HCT116 (cell line): ENCODE results near the gene NT5C1A. TPM values are rescaled to one million over a fixed set of nuclear protein-coding genes. Genes with fewer than 3 reads are reported as not detected.

Source experiments
- ATAC-seq: fragments of 200-7000 bp; cut with Tn5 transposase; 2 replicates; pipeline ENCODE4 v1.9.1; 2020; ENCODE audit warnings: mild to moderate bottlenecking, moderate library complexity
- BruUV-seq: library from RNA; stranded (reverse); fragments of 400-500 nt; replicated peaks from 2 replicates; lab custom pipeline; 2021; lab: Mats Ljungman, UMichigan
- CTCF ChIA-PET: fragments of 300-600 bp; sonication (Branson Sonifier 250); formaldehyde crosslinking; loops from one replicate; lab custom pipeline; 2021; ENCODE audit warnings: antibody characterized with exemption; lab: Charles Lee
- POLR2A ChIA-PET: fragments of 300-600, 350-600 bp; sonication (Branson Sonifier 250); formaldehyde crosslinking; loops from one replicate; lab custom pipeline; 2021; ENCODE audit warnings: antibody characterized with exemption; lab: Charles Lee
- RAD21 ChIA-PET, 2 experiments: fragments of 300-600 bp; sonication (Branson Sonifier 250); formaldehyde crosslinking; loops; one replicate each; lab custom pipeline; 2023; ENCODE audit warnings: low total read pairs in 2 of 2; ENCODE audit not compliant: uncharacterized antibody in 2 of 2, unreplicated experiment in 2 of 2, low non-redundant PET in 1 of 2; lab: Charles Lee
- DNase-seq: peaks from one replicate; pipeline ENCODE4 v3.0.0-alpha.2; 2010; ENCODE audit warnings: low read depth, low spot score
- H2AFZ ChIP-seq: fragments of 200-600 bp; shearing (Covaris generic), sonication (generic); 2 replicates; pipeline ENCODE4 v1.6.1; 2017; ENCODE audit warnings: low read depth, mixed run types, mixed read lengths, antibody characterized with exemption, low read length; ENCODE audit not compliant: poor library complexity, severe bottlenecking
- H3K27ac ChIP-seq: 2 replicates; pipeline ENCODE4 v1.5.1; 2012; ENCODE audit warnings: low read depth, low read length
- H3K27me3 ChIP-seq: fragments of 200-600 bp; sonication (generic); 2 replicates; pipeline ENCODE4 v1.6.1; 2016; ENCODE audit warnings: mixed run types, low read length, mixed read lengths; ENCODE audit not compliant: insufficient read depth
- H3K36me3 ChIP-seq, 2 experiments: fragments of 200-500 bp in 1 of 2; fragments of 200-600 bp in 1 of 2; sonication (Bioruptor generic) in 1 of 2; sonication (generic) in 1 of 2; 2 replicates each; pipeline versions ENCODE4 v1.5.1 to v1.6.1; 2014 to 2016; ENCODE audit warnings: low read length in 2 of 2, inconsistent platforms in 1 of 2, mixed read lengths in 1 of 2, mixed run types in 1 of 2; ENCODE audit not compliant: insufficient read depth in 2 of 2, control insufficient read depth in 1 of 2
- H3K4me1 ChIP-seq, 2 experiments: fragments of 200-600 bp in 1 of 2; sonication (generic) in 1 of 2; 2 replicates each; pipeline versions ENCODE4 v1.5.1 to v1.6.1; 2012 to 2017; ENCODE audit warnings: low read length in 2 of 2, inconsistent platforms in 1 of 2, mild to moderate bottlenecking in 1 of 2, mixed read lengths in 1 of 2, mixed run types in 1 of 2, moderate library complexity in 1 of 2; ENCODE audit not compliant: insufficient read depth in 2 of 2, control insufficient read depth in 1 of 2
- H3K4me2 ChIP-seq: fragments of 200-600 bp; sonication (generic); 2 replicates; pipeline ENCODE4 v1.6.1; 2017; ENCODE audit warnings: mixed run types, low read length, mixed read lengths
- H3K4me3 ChIP-seq, 2 experiments: fragments of 200-600 bp in 1 of 2; sonication (generic) in 1 of 2; replicated peaks in 1 of 2; 2 replicates each; pipeline ENCODE4 v1.5.1; 2011 to 2016; ENCODE audit warnings: low read length in 2 of 2, control low read depth in 1 of 2, low read depth in 1 of 2, mild to moderate bottlenecking in 1 of 2, mixed read lengths in 1 of 2, mixed run types in 1 of 2
- H3K79me2 ChIP-seq: fragments of 200-600 bp; sonication (generic); 2 replicates; pipeline ENCODE4 v1.6.1; 2017; ENCODE audit warnings: mild to moderate bottlenecking, mixed run types, low read length, moderate library complexity, mixed read lengths; ENCODE audit not compliant: insufficient read depth
- H3K9ac ChIP-seq: fragments of 200-600 bp; sonication (generic); 2 replicates; pipeline ENCODE4 v1.6.1; 2016; ENCODE audit warnings: low read length, mixed read lengths
- H3K9me2 ChIP-seq: fragments of 200-600 bp; sonication (generic), shearing (Covaris generic); 2 replicates; pipeline ENCODE4 v1.6.1; 2017; ENCODE audit warnings: mixed run types, mild to moderate bottlenecking, moderate library complexity; ENCODE audit not compliant: insufficient read depth
- H3K9me3 ChIP-seq, 2 experiments: fragments of 200-500 bp in 1 of 2; fragments of 200-600 bp in 1 of 2; sonication (Bioruptor generic) in 1 of 2; sonication (generic) in 1 of 2; 2 replicates each; pipeline ENCODE4 v1.6.1; 2014 to 2017; ENCODE audit warnings: low read length in 2 of 2, mixed read lengths in 2 of 2, inconsistent platforms in 1 of 2, low read depth in 1 of 2, mild to moderate bottlenecking in 1 of 2, mixed run types in 1 of 2, moderate library complexity in 1 of 2; ENCODE audit not compliant: control insufficient read depth in 1 of 2, insufficient read depth in 1 of 2
- H4K20me1 ChIP-seq: fragments of 200-600 bp; sonication (generic), shearing (Covaris generic); 2 replicates; pipeline ENCODE4 v1.6.1; 2017; ENCODE audit warnings: mixed run types, mild to moderate bottlenecking, moderate library complexity; ENCODE audit not compliant: insufficient read depth
- ELF1 ChIP-seq: IDR thresholded peaks from 2 replicates; pipeline ENCODE4 v1.6.1; 2012; ENCODE audit warnings: low read depth, borderline replicate concordance
- JUND ChIP-seq: IDR thresholded peaks from 2 replicates; pipeline ENCODE4 v1.6.1; 2012
- POLR2AphosphoS5 ChIP-seq: IDR thresholded peaks from 2 replicates; pipeline ENCODE4 v1.6.1; 2011; ENCODE audit warnings: mild to moderate bottlenecking, low read depth, low read length, moderate library complexity
- SP1 ChIP-seq: IDR thresholded peaks from 2 replicates; pipeline ENCODE4 v1.6.1; 2012; ENCODE audit warnings: low read depth
- ZFX ChIP-seq: fragments of 450-650 bp; IDR thresholded peaks from 2 replicates; pipeline ENCODE4 v1.6.1; 2017
- intact Hi-C: fragments of 100-400 bp; cut with micrococcal nuclease; formaldehyde crosslinking; loops from 2 replicates; pipeline ENCODE4 v1.10.0; 2022
- total RNA-seq: library from RNA; stranded (reverse); gene quantifications from one replicate; pipeline ENCODE4 v1.2.1, GENCODE V29; 2021; ENCODE audit not compliant: unreplicated experiment
- TF ChIP-seq, protein P1 (sequence below): IDR thresholded peaks from 2 replicates; pipeline ENCODE4 v1.6.1; 2011; ENCODE audit warnings: mild to moderate bottlenecking, low read length, moderate library complexity; ENCODE audit not compliant: insufficient replicate concordance; ENCODE audit errors: extremely low read depth
- TF ChIP-seq, protein P2 (sequence below): IDR thresholded peaks from 2 replicates; pipeline ENCODE4 v1.6.1; 2012

Gene NT5C1A
- total RNA-seq, 1 experiment from 2014 or later = not detected

DNA sequence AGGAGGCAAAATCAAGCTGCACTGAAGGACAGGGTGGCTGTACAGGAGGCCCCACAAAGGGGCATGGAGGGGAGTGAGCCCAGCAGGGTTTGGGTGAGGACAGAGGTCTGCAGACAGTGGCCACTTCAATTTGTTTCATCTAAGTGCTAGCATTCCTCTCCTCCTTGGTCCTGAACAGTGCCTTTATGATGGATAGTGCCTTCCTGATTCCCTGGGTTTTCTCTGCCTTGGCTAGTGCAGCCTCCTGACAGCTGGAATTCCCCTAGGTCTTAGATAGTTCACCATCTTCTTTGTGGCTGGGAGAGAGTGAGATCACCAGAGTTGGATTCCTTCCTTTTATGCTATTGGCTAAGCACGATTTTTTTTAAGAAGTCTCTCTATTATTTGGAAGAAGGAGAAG is 23.1 kb upstream of the NT5C1A start:
- Histone ChIP-seq H3K79me2 (no peaks in the 10 kb centered on the region), H3K27me3 (peaks cover 16% of the 10 kb centered on the region; the same call in 1 of the 2 replicates), H2AFZ (no peak overlapping the region), H3K9me2 (no peaks in the 10 kb centered on the region), H3K36me3 (no peaks in the 10 kb centered on the region), H3K4me2 (no peak overlapping the region), H3K27ac (no peak overlapping the region), H4K20me1 (no peaks in the 10 kb centered on the region), H3K4me1 (peaks cover 3 to 12% of the 10 kb centered on the region in 2 experiments; a peak in 2 of 4 replicates), H3K4me3 (no peak overlapping the region), H3K9ac (no peak overlapping the region), H3K9me3 (no peaks in the 10 kb centered on the region)
- ChIA-PET CTCF (interaction anchor here (0.6 kb wide), 1 partner anchor 37 kb away, joined by 3 read pairs; no protein-coding TSS in a partner anchor), POLR2A (no interaction called here), RAD21 (interaction anchor here in 1 of 2 experiments (0.6 kb wide), 1 partner anchor 46 kb away, joined by 3 read pairs; no protein-coding TSS in a partner anchor)
- ATAC-seq (no peak), DNase-seq (no peak)
- TF ChIP-seq ZFX (no peak), JUND (no peak)
- no TSS peak for BruUV-seq
- intact Hi-C loops = no loop called here

DNA sequence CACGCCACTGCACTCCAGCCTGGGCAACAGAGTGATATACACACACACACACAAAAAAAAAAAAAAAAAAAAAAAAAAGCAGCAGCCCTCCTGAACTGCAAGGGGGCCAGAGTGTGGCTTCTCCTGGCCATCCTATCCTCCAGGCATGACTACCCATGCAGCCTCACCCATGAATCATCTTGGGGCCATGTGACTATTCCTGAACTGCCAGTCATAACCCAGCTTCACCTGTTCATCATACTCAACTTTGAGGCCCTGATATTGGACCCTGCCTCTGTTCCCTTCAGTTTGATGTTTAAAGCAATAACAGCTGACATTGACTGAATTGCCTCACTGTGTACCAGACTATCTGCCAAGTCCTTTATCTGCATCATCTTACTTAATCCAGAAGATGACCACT is 22.1 kb upstream of the NT5C1A start:
- H3K9me2 ChIP-seq = no peaks in the 10 kb centered on the region
- no TSS peak for BruUV-seq
- H4K20me1 ChIP-seq = no peaks in the 10 kb centered on the region
- H3K4me2 ChIP-seq = no peak overlapping the region
- no peak overlapping the region for H3K27ac ChIP-seq
- H3K4me1 ChIP-seq = peaks cover 3 to 13% of the 10 kb centered on the region in 2 experiments; a peak in 2 of 4 replicates
- TF ChIP-seq SP1 (no peak), POLR2AphosphoS5 (no peak), ELF1 (no peak)
- TF ChIP-seq, protein P1, sequence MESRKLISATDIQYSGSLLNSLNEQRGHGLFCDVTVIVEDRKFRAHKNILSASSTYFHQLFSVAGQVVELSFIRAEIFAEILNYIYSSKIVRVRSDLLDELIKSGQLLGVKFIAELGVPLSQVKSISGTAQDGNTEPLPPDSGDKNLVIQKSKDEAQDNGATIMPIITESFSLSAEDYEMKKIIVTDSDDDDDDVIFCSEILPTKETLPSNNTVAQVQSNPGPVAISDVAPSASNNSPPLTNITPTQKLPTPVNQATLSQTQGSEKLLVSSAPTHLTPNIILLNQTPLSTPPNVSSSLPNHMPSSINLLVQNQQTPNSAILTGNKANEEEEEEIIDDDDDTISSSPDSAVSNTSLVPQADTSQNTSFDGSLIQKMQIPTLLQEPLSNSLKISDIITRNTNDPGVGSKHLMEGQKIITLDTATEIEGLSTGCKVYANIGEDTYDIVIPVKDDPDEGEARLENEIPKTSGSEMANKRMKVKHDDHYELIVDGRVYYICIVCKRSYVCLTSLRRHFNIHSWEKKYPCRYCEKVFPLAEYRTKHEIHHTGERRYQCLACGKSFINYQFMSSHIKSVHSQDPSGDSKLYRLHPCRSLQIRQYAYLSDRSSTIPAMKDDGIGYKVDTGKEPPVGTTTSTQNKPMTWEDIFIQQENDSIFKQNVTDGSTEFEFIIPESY = no peak
- TF ChIP-seq, protein P2, sequence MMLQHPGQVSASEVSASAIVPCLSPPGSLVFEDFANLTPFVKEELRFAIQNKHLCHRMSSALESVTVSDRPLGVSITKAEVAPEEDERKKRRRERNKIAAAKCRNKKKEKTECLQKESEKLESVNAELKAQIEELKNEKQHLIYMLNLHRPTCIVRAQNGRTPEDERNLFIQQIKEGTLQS = no peak
- TF ChIP-seq, all 23 proteins: peak for 0
- ATAC-seq (no peak), DNase-seq (no peak)
- CTCF ChIA-PET = interaction anchor here (1.2 kb wide), 1 partner anchor 8 kb away, joined by 5 read pairs; no protein-coding TSS in a partner anchor
- no peak overlapping the region for H3K4me3 ChIP-seq
- H2AFZ ChIP-seq = no peak overlapping the region
- RAD21 ChIA-PET = no interaction called here
- H3K27me3 ChIP-seq = peaks cover 11% of the 10 kb centered on the region; the same call in 1 of the 2 replicates
- no peaks in the 10 kb centered on the region for H3K36me3 ChIP-seq
- POLR2A ChIA-PET = interaction anchor here (0.6 kb wide), 1 partner anchor 105 kb away, joined by 4 read pairs; no protein-coding TSS in a partner anchor
- intact Hi-C loops = no loop called here
- no peak overlapping the region for H3K9ac ChIP-seq
- no peaks in the 10 kb centered on the region for H3K79me2 ChIP-seq
- no peaks in the 10 kb centered on the region for H3K9me3 ChIP-seq
